GM23248 (cell line): Measurements from ENCODE around the gene C12orf43.

ENCODE experiments used
- EZH2 ChIP-seq: fragments of 200-600 bp; sonication (generic); IDR thresholded peaks from 2 replicates; pipeline ENCODE4 v1.6.1; 2018; ENCODE audit warnings: antibody characterized with exemption, mild to moderate bottlenecking; ENCODE audit not compliant: insufficient read depth, poor library complexity, severe bottlenecking
- EZH2phosphoT487 ChIP-seq: fragments of 200-600 bp; sonication (generic); IDR thresholded peaks from 2 replicates; pipeline ENCODE4 v1.6.1; 2018; ENCODE audit warnings: antibody characterized with exemption, moderate library complexity, mild to moderate bottlenecking, low read depth; ENCODE audit not compliant: insufficient read depth

- TF ChIP-seq EZH2 (no peak), EZH2phosphoT487 (no peak)
Observed at GRCh38 chr12:121018860-121019617, 2.8 kb upstream of the C12orf43 start.
